ENCODE data around the gene FAM193A.

Gene FAM193A

GRCh38 chr4:2684486-2684885 lies 148.0 kb downstream of the FAM193A start:
- no peak for DNase-seq
- no peak for TF ChIP-seq GATA1 (IDR thresholded peaks at IDR 0.05; ENCODE audit: low read depth, low read length)
- TF ChIP-seq POLR2A (IDR thresholded peaks at IDR 0.05; ENCODE audit: low read length): no peak

- DNase-seq: no peak
- TF ChIP-seq POLR2A (IDR thresholded peaks at IDR 0.05; ENCODE audit: low read length) (no peak), GATA1 (IDR thresholded peaks at IDR 0.05; ENCODE audit: low read depth, low read length) (no peak)
Observed at GRCh38 chr4:2685541-2685940, 149.1 kb downstream of the FAM193A start.

GRCh38 chr4:2686379-2687265 lies 150.2 kb downstream of the FAM193A start:
- TF ChIP-seq GATA1 (IDR thresholded peaks at IDR 0.05; ENCODE audit: low read depth, low read length) (no peak), POLR2A (IDR thresholded peaks at IDR 0.05; ENCODE audit: low read length) (no peak)
- DNase-seq: no peak

- DNase-seq: no peak
- no peak for TF ChIP-seq GATA1 (IDR thresholded peaks at IDR 0.05; ENCODE audit: low read depth, low read length)
- no peak for TF ChIP-seq POLR2A (IDR thresholded peaks at IDR 0.05; ENCODE audit: low read length)
Observed at GRCh38 chr4:2688281-2688680, 151.8 kb downstream of the FAM193A start.

- DNase-seq: no peak
- TF ChIP-seq POLR2A (IDR thresholded peaks at IDR 0.05; ENCODE audit: low read length): no peak
- no peak for TF ChIP-seq GATA1 (IDR thresholded peaks at IDR 0.05; ENCODE audit: low read depth, low read length)
Observed at GRCh38 chr4:2688697-2689096, 152.2 kb downstream of the FAM193A start.

GRCh38 chr4:2689114-2689513 lies 152.7 kb downstream of the FAM193A start:
- no peak for DNase-seq

GRCh38 chr4:2689825-2690700 lies 153.6 kb downstream of the FAM193A start:
- DNase-seq: no peak
- no peak for TF ChIP-seq GATA1 (IDR thresholded peaks at IDR 0.05; ENCODE audit: low read depth, low read length)
- TF ChIP-seq POLR2A (IDR thresholded peaks at IDR 0.05; ENCODE audit: low read length): no peak

More at GRCh38 chr4:2689114-2689513, 152.7 kb downstream of the FAM193A start:
- TF ChIP-seq GATA1 (IDR thresholded peaks at IDR 0.05; ENCODE audit: low read depth, low read length) (no peak), POLR2A (IDR thresholded peaks at IDR 0.05; ENCODE audit: low read length) (no peak)

GRCh38 chr4:2691313-2691712 lies 154.9 kb downstream of the FAM193A start:
- TF ChIP-seq POLR2A (IDR thresholded peaks at IDR 0.05; ENCODE audit: low read length) (no peak), GATA1 (IDR thresholded peaks at IDR 0.05; ENCODE audit: low read depth, low read length) (no peak)
- DNase-seq: no peak

- DNase-seq: no peak
- TF ChIP-seq POLR2A (IDR thresholded peaks at IDR 0.05; ENCODE audit: low read length) (no peak), GATA1 (IDR thresholded peaks at IDR 0.05; ENCODE audit: low read depth, low read length) (no peak)
Observed at GRCh38 chr4:2691952-2692435, 155.5 kb downstream of the FAM193A start.

GRCh38 chr4:2694691-2695090 lies 158.2 kb downstream of the FAM193A start:
- no peak for DNase-seq
- TF ChIP-seq GATA1 (IDR thresholded peaks at IDR 0.05; ENCODE audit: low read depth, low read length) (no peak), POLR2A (IDR thresholded peaks at IDR 0.05; ENCODE audit: low read length) (no peak)

- TF ChIP-seq GATA1 (IDR thresholded peaks at IDR 0.05; ENCODE audit: low read depth, low read length): no peak
- TF ChIP-seq POLR2A (IDR thresholded peaks at IDR 0.05; ENCODE audit: low read length): no peak
- DNase-seq: no peak
Observed at GRCh38 chr4:2695346-2696060, 159.1 kb downstream of the FAM193A start.

GRCh38 chr4:2696423-2696822 lies 160.0 kb downstream of the FAM193A start:
- no peak for DNase-seq
- no peak for TF ChIP-seq GATA1 (IDR thresholded peaks at IDR 0.05; ENCODE audit: low read depth, low read length)
- TF ChIP-seq POLR2A (IDR thresholded peaks at IDR 0.05; ENCODE audit: low read length): no peak

GRCh38 chr4:2697995-2698414 lies 161.6 kb downstream of the FAM193A start:
- DNase-seq: no peak
- TF ChIP-seq POLR2A (IDR thresholded peaks at IDR 0.05; ENCODE audit: low read length) (no peak), GATA1 (IDR thresholded peaks at IDR 0.05; ENCODE audit: low read depth, low read length) (no peak)

Measured in erythroblast (primary cell).